ENCODE results near the gene XYLT1. TPM values are rescaled to one million over a fixed set of nuclear protein-coding genes. Genes with fewer than 3 reads are reported as not detected.

The XYLT1 gene
- total and polyA plus RNA-seq, 2 donors: 2.2 to 3.5 TPM

DNA sequence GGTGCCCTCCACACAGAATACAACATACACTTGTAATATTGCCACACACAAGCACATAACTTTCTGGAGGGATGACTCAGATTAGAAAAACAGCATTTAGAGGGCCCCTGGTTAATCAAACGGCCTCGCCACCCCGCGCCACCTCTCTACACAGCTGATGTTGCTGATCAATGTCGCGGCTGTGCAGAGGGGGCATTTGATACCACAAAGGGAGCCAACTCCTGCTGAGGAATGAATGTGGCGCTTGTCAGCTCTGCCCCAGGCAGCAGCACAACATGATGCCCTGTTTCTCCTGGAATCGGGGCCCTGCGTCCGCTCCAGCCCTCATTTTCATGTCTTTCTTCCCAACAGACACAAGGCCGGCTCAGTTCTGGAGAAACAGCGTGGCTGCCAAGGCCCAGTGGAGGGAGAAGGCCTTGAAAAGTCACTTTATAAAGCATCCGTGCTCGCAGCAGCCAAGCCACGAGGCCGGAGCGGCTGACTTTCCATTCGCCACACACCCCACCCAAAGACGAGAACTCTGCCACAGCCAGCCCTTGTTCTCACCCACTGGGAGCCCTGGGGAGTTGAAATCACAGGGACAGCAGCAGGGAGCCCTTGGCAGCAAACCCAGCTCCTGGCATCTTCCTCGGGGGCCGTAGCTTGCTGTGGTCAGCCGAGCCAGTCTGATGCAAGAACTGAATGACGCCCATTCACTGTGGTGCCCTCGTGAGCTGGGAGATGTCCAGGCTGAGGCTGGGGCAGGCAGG lies 65.6 kb downstream of the XYLT1 start:
- no peak for DNase-seq (ENCODE audit: low read depth in 6 of 9, low spot score in 9 of 9)
- H3K9me3 ChIP-seq (ENCODE audit: control insufficient read depth in 2 of 2, insufficient read depth in 1 of 2, low read length in 1 of 2): no peaks in the 10 kb centered on the region
- WGBS: 96% methylated on average over 24 of the region's 24 CpGs
- H3K27me3 ChIP-seq (ENCODE audit: control insufficient read depth in 2 of 2, insufficient read depth in 1 of 2, low read length in 1 of 2): no peaks in the 10 kb centered on the region
- no peaks in the 10 kb centered on the region for H3K4me1 ChIP-seq (ENCODE audit: control insufficient read depth in 2 of 2, insufficient read depth in 2 of 2, low read length in 2 of 2)
- H3K27ac ChIP-seq (ENCODE audit: low read depth in 1 of 2, low read length in 1 of 2): no peak overlapping the region
- no peak overlapping the region for H3K4me3 ChIP-seq (ENCODE audit: low read length in 2 of 2)
- H3K36me3 ChIP-seq (ENCODE audit: control insufficient read depth in 2 of 2, insufficient read depth in 2 of 2, low read length in 1 of 2): no peaks in the 10 kb centered on the region

DNA sequence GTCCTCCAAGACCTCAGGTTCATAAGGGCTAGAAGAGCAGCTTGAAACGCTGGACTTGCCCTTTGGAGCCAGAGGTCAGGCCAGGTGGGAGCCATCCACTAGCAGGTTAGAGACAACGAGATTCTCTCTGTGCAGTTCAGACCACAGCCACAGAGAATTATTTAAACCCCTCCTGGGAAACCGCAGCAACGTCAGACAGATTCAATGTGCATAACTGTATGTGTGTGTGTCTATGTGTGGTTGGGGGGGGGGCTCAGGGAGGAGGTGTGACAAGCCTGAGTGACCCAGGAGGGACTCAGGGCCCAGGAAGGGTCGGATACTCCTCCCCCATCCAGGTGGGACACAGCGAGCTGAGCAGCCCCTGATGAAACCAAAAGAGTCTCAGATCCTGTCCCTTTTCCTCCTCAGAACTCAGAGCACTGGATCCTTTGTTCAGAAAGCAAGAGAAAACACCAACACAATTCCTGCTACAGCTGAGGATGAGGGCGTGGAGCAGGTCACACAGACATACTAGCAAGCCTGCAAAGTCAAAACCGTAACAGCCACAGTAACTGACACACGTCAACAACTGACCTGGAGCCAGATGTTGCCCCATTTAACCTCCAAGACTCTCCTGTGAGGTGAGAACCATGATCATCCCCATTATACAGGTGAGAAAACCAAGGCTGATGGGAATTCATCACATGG lies 66.8 kb downstream of the XYLT1 start:
- no peak for DNase-seq (ENCODE audit: low read depth in 6 of 9, low spot score in 9 of 9)

DNA sequence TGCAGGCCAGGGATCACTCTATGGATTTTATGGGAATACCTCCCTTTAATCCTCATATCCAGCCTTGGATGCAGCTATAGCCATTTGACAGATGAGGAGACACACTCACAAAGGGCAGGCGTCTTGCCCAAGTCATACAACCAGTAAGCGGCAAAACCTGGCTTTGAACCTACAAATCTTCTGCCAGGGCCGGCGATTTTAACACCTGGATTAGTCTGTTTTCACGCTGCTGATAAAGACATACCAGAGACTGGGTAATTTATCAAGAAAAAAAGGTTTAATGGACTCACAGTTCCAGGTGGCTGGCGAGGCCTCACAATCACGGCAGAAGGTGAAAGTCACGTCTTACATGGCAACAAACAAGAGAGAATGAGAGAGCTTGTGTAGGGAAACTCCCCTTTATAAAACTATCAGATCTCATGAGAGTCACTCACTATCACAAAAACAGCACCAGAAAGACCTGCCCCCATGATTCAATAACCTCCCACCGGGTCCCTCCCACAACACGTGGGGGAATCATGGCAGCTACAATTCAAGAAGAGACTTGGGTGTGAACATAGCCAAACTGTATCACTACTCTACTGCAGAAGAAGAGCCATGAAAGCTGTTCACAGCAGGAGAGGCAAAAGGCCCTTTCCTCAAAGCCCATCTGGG lies 67.5 kb downstream of the XYLT1 start:
- no peak for DNase-seq (ENCODE audit: low read depth in 6 of 9, low spot score in 9 of 9)
- WGBS: 91% methylated on average over 10 of the region's 10 CpGs
- H3K4me3 ChIP-seq (ENCODE audit: low read length in 2 of 2): no peak overlapping the region
- no peaks in the 10 kb centered on the region for H3K27me3 ChIP-seq (ENCODE audit: control insufficient read depth in 2 of 2, insufficient read depth in 1 of 2, low read length in 1 of 2)
- H3K4me1 ChIP-seq (ENCODE audit: control insufficient read depth in 2 of 2, insufficient read depth in 2 of 2, low read length in 2 of 2): no peaks in the 10 kb centered on the region
- H3K27ac ChIP-seq (ENCODE audit: low read depth in 1 of 2, low read length in 1 of 2): no peak overlapping the region
- H3K36me3 ChIP-seq (ENCODE audit: control insufficient read depth in 2 of 2, insufficient read depth in 2 of 2, low read length in 1 of 2): no peaks in the 10 kb centered on the region
- no peaks in the 10 kb centered on the region for H3K9me3 ChIP-seq (ENCODE audit: control insufficient read depth in 2 of 2, insufficient read depth in 1 of 2, low read length in 1 of 2)

More for the DNA sequence above, 66.8 kb downstream of the XYLT1 start:
- Histone ChIP-seq H3K9me3 (ENCODE audit: control insufficient read depth in 2 of 2, insufficient read depth in 1 of 2, low read length in 1 of 2) (no peaks in the 10 kb centered on the region), H3K27me3 (ENCODE audit: control insufficient read depth in 2 of 2, insufficient read depth in 1 of 2, low read length in 1 of 2) (no peaks in the 10 kb centered on the region), H3K4me3 (ENCODE audit: low read length in 2 of 2) (no peak overlapping the region), H3K27ac (ENCODE audit: low read depth in 1 of 2, low read length in 1 of 2) (no peak overlapping the region), H3K4me1 (ENCODE audit: control insufficient read depth in 2 of 2, insufficient read depth in 2 of 2, low read length in 2 of 2) (no peaks in the 10 kb centered on the region), H3K36me3 (ENCODE audit: control insufficient read depth in 2 of 2, insufficient read depth in 2 of 2, low read length in 1 of 2) (no peaks in the 10 kb centered on the region)
- 96% methylated on average over 9 of the region's 9 CpGs for WGBS

DNA sequence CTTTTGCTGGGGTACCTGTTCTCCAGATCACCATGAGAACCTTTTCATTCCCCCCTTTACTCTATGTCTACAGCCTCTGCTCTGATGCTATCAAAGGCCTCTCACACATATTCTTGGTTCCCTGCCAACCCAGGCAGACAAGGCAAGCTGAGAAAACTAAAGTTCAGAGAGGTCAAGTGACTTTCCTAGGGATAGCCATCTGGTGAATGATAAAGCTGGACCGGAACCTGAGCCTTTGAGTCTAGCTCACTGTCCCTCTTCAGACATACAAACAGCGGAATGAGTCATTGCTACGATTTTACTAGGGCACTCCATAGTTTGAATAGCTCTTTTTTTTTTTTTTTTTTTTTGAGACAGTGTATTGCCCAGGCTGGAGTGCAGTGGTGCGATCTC lies 73.3 kb downstream of the XYLT1 start:
- no peak for DNase-seq (ENCODE audit: low read depth in 6 of 9, low spot score in 9 of 9)
- 95% methylated on average over 4 of the region's 4 CpGs for WGBS
- H3K36me3 ChIP-seq (ENCODE audit: control insufficient read depth in 2 of 2, insufficient read depth in 2 of 2, low read length in 1 of 2): no peaks in the 10 kb centered on the region
- no peaks in the 10 kb centered on the region for H3K9me3 ChIP-seq (ENCODE audit: control insufficient read depth in 2 of 2, insufficient read depth in 1 of 2, low read length in 1 of 2)
- H3K27me3 ChIP-seq (ENCODE audit: control insufficient read depth in 2 of 2, insufficient read depth in 1 of 2, low read length in 1 of 2): no peaks in the 10 kb centered on the region
- peaks cover 3 to 5% of the 10 kb centered on the region in 2 donors for H3K4me1 ChIP-seq (ENCODE audit: control insufficient read depth in 2 of 2, insufficient read depth in 2 of 2, low read length in 2 of 2)
- H3K27ac ChIP-seq (ENCODE audit: low read depth in 1 of 2, low read length in 1 of 2): no peak overlapping the region
- no peak overlapping the region for H3K4me3 ChIP-seq (ENCODE audit: low read length in 2 of 2)

DNA sequence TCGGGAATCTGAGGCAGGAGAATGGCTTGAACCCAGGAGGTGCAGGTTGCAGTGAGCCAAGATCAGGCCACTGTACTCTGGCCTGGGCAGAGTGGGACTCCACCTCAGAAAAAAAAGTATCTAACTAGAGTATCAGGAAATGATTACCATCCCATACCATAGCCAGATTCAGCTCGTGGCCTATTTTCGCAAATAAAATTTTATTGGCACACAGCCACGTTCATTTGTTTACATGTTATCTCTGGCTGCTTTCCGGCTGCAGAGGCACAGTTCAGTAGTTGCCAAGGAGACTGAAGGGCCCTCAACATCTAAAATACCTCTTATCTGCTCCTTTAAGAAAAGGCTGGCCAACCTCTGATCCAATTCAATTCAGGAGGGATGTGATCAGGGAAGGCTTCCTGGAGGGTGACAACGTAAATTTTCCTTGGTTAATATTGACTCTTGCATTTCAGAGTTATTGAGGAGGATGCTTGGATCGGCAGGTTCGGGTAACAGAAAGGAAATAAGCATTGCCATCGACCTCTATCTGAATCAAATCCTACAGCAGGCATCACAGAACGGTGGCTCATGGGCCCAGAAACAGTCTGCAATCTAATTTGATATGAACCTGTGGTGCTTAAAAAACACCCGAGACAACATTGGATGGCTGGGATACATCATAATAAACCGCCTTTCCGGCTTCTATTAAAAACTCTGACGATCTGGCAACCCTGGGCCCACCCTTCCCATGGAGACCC lies 73.8 kb downstream of the XYLT1 start:
- Histone ChIP-seq H3K4me3 (ENCODE audit: low read length in 2 of 2) (no peak overlapping the region), H3K9me3 (ENCODE audit: control insufficient read depth in 2 of 2, insufficient read depth in 1 of 2, low read length in 1 of 2) (no peaks in the 10 kb centered on the region), H3K4me1 (ENCODE audit: control insufficient read depth in 2 of 2, insufficient read depth in 2 of 2, low read length in 2 of 2) (peaks cover 4 to 5% of the 10 kb centered on the region in 2 donors), H3K36me3 (ENCODE audit: control insufficient read depth in 2 of 2, insufficient read depth in 2 of 2, low read length in 1 of 2) (no peaks in the 10 kb centered on the region), H3K27me3 (ENCODE audit: control insufficient read depth in 2 of 2, insufficient read depth in 1 of 2, low read length in 1 of 2) (no peaks in the 10 kb centered on the region), H3K27ac (ENCODE audit: low read depth in 1 of 2, low read length in 1 of 2) (no peak overlapping the region)
- no peak for DNase-seq (ENCODE audit: low read depth in 6 of 9, low spot score in 9 of 9)
- 88% methylated on average over 14 of the region's 14 CpGs for WGBS

DNA sequence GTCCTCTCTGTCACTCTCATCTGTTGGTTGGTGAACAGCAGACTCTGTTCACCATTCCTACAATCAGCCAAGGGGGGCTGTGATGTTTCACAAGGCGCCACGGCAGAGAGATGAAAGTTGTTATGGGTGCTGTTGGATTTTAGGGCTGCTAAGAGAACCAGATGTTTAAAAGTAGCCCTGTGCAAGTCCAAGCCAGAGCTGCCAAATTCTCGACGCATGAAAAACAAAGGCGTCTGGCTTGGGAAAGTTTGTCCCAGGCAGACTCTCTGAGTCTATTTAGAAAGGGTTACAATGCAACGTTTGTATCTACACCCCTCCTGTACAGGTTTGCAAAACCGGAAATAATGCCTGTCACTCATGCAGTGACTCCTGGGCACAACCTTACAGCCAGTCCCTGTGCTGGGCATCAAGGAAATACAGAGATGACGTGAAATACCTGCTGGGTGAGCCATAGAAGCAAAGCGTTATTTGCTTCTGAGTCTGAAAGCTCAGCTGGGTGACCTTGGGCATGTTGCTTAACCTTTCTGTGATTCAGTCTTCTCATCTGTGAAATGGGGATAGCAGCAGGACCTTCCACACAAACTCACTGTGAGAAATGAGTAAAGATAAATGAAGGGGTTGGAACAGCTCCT lies 74.8 kb downstream of the XYLT1 start:
- WGBS: 93% methylated on average over 9 of the region's 9 CpGs
- peaks cover 4 to 5% of the 10 kb centered on the region in 2 donors for H3K4me1 ChIP-seq (ENCODE audit: control insufficient read depth in 2 of 2, insufficient read depth in 2 of 2, low read length in 2 of 2)
- no peaks in the 10 kb centered on the region for H3K27me3 ChIP-seq (ENCODE audit: control insufficient read depth in 2 of 2, insufficient read depth in 1 of 2, low read length in 1 of 2)
- no peak overlapping the region for H3K4me3 ChIP-seq (ENCODE audit: low read length in 2 of 2)
- no peaks in the 10 kb centered on the region for H3K36me3 ChIP-seq (ENCODE audit: control insufficient read depth in 2 of 2, insufficient read depth in 2 of 2, low read length in 1 of 2)
- H3K27ac ChIP-seq (ENCODE audit: low read depth in 1 of 2, low read length in 1 of 2): no peak overlapping the region
- no peak for DNase-seq (ENCODE audit: low read depth in 6 of 9, low spot score in 9 of 9)
- H3K9me3 ChIP-seq (ENCODE audit: control insufficient read depth in 2 of 2, insufficient read depth in 1 of 2, low read length in 1 of 2): no peaks in the 10 kb centered on the region

DNA sequence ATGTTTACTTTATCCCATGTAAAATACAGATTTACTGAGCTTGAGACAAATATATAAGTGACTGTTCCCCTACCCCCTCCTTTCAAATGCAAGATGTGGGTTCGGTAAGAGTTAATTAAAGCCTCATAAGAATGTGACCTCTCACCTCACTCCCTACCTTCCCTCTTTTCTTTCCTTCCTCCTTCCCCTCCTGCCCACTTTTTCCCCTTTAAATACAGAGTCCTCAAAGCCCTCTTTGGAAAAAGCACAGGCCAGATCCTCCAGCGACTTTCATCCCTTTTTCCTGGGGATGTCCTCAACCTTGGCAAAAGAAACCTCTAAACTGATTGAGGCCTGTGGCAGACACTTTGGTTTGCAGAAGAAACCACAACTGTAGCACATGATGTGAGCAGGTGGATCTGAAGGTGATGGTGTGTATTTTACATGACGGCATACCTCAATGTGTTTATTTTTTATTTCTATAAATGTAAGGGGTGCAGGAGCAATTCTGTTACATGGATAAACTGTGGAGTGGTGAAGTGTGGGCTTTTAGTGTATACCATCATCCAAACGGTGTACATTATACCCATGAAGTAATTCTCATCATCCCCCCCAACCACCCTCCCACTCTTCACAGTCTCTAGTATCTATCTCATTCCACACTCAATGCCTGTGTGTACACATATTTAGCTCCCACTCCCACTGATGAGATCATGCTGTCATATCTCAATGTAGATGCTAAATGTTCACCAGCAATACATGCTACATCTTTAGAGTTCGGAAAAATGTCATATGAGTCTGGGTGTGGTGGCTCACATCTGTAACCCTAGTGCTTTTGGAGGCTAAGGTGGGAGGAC lies 77.7 kb downstream of the XYLT1 start:
- H3K4me1 ChIP-seq (ENCODE audit: control insufficient read depth in 2 of 2, insufficient read depth in 2 of 2, low read length in 2 of 2): peaks cover 4 to 5% of the 10 kb centered on the region in 2 donors

More for the DNA sequence above, 77.7 kb downstream of the XYLT1 start:
- Histone ChIP-seq H3K4me3 (ENCODE audit: low read length in 2 of 2) (no peak overlapping the region), H3K36me3 (ENCODE audit: control insufficient read depth in 2 of 2, insufficient read depth in 2 of 2, low read length in 1 of 2) (no peaks in the 10 kb centered on the region), H3K27ac (ENCODE audit: low read depth in 1 of 2, low read length in 1 of 2) (no peak overlapping the region), H3K9me3 (ENCODE audit: control insufficient read depth in 2 of 2, insufficient read depth in 1 of 2, low read length in 1 of 2) (no peaks in the 10 kb centered on the region), H3K27me3 (ENCODE audit: control insufficient read depth in 2 of 2, insufficient read depth in 1 of 2, low read length in 1 of 2) (no peaks in the 10 kb centered on the region)
- WGBS: 68% methylated on average over 5 of the region's 5 CpGs
- DNase-seq (ENCODE audit: low read depth in 6 of 9, low spot score in 9 of 9): peak in 1 of 9 donors; percentile 42

Data from thymus (tissue), 11 donors.